Stimulated activated CD4-positive, alpha-beta T cell treated with anti-CD3 and anti-CD28 coated beads, Interleukin-2, amount 100 ng/mL, for 24 hours (primary cell): ENCODE data around the gene AKAP9.
"Not testable (repeated sequence)": the region's sequence is repeated elsewhere in the genome, so short reads cannot be mapped to it uniquely, and the experiment has no call there.

ENCODE experiments used
- DNase-seq, 2 donors: peaks; one replicate each; pipeline ENCODE4 v3.0.0-alpha.2; 2020

Gene AKAP9

GRCh38 chr7:91946549-91946948 is 5.9 kb downstream of the AKAP9 start:
- DNase-seq = no peak

GRCh38 chr7:91947948-91948347 is 7.3 kb downstream of the AKAP9 start:
- no peak for DNase-seq

- DNase-seq = no peak
Observed at GRCh38 chr7:91949221-91950009, 8.8 kb downstream of the AKAP9 start.

GRCh38 chr7:91953618-91954017 is 13.0 kb downstream of the AKAP9 start:
- DNase-seq = no peak

- not testable (repeated sequence) for DNase-seq
Observed at GRCh38 chr7:91956464-91956863, 15.8 kb downstream of the AKAP9 start.

- no peak for DNase-seq
Observed at GRCh38 chr7:91957232-91957631, 16.6 kb downstream of the AKAP9 start.

- DNase-seq = no peak
Observed at GRCh38 chr7:91957823-91958222, 17.2 kb downstream of the AKAP9 start.

GRCh38 chr7:91959023-91959422 is 18.4 kb downstream of the AKAP9 start:
- DNase-seq = no peak

GRCh38 chr7:91961816-91962215 is 21.2 kb downstream of the AKAP9 start:
- no peak for DNase-seq

GRCh38 chr7:91962419-91962818 is 21.8 kb downstream of the AKAP9 start:
- DNase-seq = no peak

GRCh38 chr7:91967513-91967912 is 26.9 kb downstream of the AKAP9 start:
- not testable (repeated sequence) for DNase-seq

GRCh38 chr7:91973639-91974038 is 33.0 kb downstream of the AKAP9 start:
- DNase-seq = no peak

GRCh38 chr7:91974066-91974465 is 33.4 kb downstream of the AKAP9 start:
- DNase-seq = no peak

- no peak for DNase-seq
Observed at GRCh38 chr7:91976743-91977142, 36.1 kb downstream of the AKAP9 start.

GRCh38 chr7:91979590-91979989 is 38.9 kb downstream of the AKAP9 start:
- no peak for DNase-seq

- not testable (repeated sequence) for DNase-seq
Observed at GRCh38 chr7:91982352-91982751, 41.7 kb downstream of the AKAP9 start.

- no peak for DNase-seq
Observed at GRCh38 chr7:91988213-91988612, 47.6 kb downstream of the AKAP9 start.

GRCh38 chr7:91993976-91994375 is 53.3 kb downstream of the AKAP9 start:
- DNase-seq = no peak

GRCh38 chr7:91995391-91996105 is 54.9 kb downstream of the AKAP9 start:
- no peak for DNase-seq

- DNase-seq = no peak
Observed at GRCh38 chr7:91999631-92000565, 59.2 kb downstream of the AKAP9 start.

- DNase-seq = no peak
Observed at GRCh38 chr7:92002720-92003119, 62.1 kb downstream of the AKAP9 start.

- DNase-seq = no peak
Observed at GRCh38 chr7:92006046-92006445, 65.4 kb downstream of the AKAP9 start.

GRCh38 chr7:92010215-92010614 is 69.6 kb downstream of the AKAP9 start:
- no peak for DNase-seq
